ENCODE measurements around the gene R3HDM4. TPM values are rescaled to one million over a fixed set of nuclear protein-coding genes. Genes with fewer than 3 reads are reported as not detected.

Gene R3HDM4
- total RNA-seq, 4 donors from 2014 or later: 37.2 to 49.1 (median 44.3) TPM

DNA sequence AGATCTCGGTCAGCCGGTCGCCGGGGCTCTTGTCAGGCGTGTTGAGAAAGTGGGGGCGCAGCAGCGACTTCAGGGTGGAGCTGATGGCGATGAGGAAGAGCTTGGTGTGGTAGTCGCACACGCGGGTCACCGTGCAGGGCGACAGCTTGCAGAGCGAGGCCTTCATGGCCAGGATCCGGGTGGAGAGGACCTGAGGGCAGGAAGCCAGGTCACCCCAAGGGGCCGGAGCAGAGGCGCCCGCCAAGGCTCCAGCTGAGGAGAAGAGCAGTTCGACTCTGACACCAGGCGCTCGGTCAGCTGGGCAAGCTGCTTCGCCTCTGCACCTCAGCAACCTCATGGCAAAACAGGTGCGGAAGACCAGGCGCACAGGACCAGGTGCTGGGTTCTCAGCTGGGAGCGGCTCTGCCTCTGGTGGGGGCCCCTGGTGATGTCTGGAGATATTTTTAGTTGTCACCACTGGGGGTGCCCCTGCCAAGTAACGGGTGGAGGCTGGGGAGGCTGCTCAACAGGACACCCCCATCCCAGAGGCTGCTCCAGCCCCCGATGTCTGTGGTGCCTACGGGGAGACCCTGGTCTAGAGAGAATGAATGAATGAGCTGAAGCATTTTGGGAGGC is 37.6 kb downstream of the R3HDM4 start:
- DNase-seq (no peak), ATAC-seq (no peak)
- Histone ChIP-seq H3K27ac (no peak overlapping the region), H3K4me1 (no peaks in the 10 kb centered on the region), H3K4me3 (no peak overlapping the region), H3K9me3 (no peaks in the 10 kb centered on the region), H3K36me3 (peaks cover 0 to 35% of the 10 kb centered on the region in 2 donors), H3K27me3 (no peaks in the 10 kb centered on the region)
- intact Hi-C loops (cut with DNase I; ENCODE audit: low total_unique reads): no loop called here
- in situ Hi-C loops (cut with MboI; ENCODE audit: low sequenced_read_pairs in 4 of 4): no loop called here
- TF ChIP-seq, protein P1, sequence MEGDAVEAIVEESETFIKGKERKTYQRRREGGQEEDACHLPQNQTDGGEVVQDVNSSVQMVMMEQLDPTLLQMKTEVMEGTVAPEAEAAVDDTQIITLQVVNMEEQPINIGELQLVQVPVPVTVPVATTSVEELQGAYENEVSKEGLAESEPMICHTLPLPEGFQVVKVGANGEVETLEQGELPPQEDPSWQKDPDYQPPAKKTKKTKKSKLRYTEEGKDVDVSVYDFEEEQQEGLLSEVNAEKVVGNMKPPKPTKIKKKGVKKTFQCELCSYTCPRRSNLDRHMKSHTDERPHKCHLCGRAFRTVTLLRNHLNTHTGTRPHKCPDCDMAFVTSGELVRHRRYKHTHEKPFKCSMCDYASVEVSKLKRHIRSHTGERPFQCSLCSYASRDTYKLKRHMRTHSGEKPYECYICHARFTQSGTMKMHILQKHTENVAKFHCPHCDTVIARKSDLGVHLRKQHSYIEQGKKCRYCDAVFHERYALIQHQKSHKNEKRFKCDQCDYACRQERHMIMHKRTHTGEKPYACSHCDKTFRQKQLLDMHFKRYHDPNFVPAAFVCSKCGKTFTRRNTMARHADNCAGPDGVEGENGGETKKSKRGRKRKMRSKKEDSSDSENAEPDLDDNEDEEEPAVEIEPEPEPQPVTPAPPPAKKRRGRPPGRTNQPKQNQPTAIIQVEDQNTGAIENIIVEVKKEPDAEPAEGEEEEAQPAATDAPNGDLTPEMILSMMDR (IDR thresholded peaks at IDR 0.05 in 4 of 5, conservative IDR thresholded peaks at IDR 0.05 in 1 of 5): no peak
- TF ChIP-seq POLR2A (IDR thresholded peaks at IDR 0.05): no peak

DNA sequence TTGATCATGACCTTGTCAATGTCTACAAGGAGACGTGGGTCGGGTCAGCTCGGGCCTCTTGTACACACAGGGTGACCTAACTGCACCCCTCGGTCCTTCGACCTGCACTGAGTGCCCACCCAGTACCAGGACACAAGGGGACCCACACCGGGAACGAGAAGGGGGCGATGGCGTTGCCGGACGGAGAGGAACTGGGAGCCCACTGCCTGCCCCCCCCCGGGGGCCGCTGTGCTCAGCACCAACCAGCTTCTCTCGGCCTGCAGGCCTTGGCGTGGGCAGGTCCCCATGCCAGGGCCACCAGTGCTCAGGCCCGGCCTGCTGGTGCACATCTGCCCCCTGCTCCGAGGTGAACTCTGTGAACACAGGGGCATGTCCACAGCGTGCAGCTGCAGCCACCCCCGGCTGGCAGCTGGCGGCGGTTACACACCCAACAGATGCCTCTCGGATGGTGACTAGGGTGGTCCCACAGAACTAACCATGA is 39.4 kb downstream of the R3HDM4 start:
- H3K9me3 ChIP-seq: no peaks in the 10 kb centered on the region
- no peak for ATAC-seq
- TF ChIP-seq, protein P1 (IDR thresholded peaks at IDR 0.05 in 4 of 5, conservative IDR thresholded peaks at IDR 0.05 in 1 of 5): no peak
- no peak for TF ChIP-seq POLR2A (IDR thresholded peaks at IDR 0.05)
- no peak overlapping the region for H3K27ac ChIP-seq
- intact Hi-C loops (cut with DNase I; ENCODE audit: low total_unique reads) (no loop called here), in situ Hi-C loops (cut with MboI; ENCODE audit: low sequenced_read_pairs in 4 of 4) (loop anchor here in 1 of 4 donors (25.0 kb wide), 1 partner anchor 114 kb away; the partner anchor contains the start of gene WDR18)
- H3K4me1 ChIP-seq: no peaks in the 10 kb centered on the region
- H3K36me3 ChIP-seq: peaks cover 0 to 42% of the 10 kb centered on the region in 2 donors
- no peak overlapping the region for H3K4me3 ChIP-seq
- DNase-seq: no peak
- no peaks in the 10 kb centered on the region for H3K27me3 ChIP-seq

DNA sequence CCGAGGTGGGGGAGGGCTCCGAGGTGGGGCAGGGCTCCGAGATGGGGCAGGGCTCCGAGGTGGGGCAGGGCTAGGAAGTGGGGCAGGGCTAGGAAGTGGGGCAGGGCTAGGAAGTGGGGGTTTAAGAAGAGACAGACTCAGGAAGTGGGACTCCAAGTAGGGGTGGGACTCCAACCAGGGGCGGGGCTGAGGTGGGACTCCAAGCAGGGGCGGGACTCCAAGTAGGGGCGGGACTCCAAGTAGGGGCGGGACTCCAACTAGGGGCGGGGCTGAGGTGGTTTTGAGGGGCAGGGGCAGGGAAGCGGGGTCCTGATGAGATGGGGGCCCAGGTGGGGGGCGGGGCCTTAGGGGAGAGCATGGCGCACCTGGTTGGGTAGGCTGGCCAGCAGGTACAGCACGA is 39.9 kb downstream of the R3HDM4 start:
- TF ChIP-seq, protein P1 (IDR thresholded peaks at IDR 0.05 in 4 of 5, conservative IDR thresholded peaks at IDR 0.05 in 1 of 5): no peak
- no peak for TF ChIP-seq POLR2A (IDR thresholded peaks at IDR 0.05)
- no peaks in the 10 kb centered on the region for H3K27me3 ChIP-seq
- H3K9me3 ChIP-seq: no peaks in the 10 kb centered on the region
- no peak overlapping the region for H3K27ac ChIP-seq
- no peaks in the 10 kb centered on the region for H3K4me1 ChIP-seq
- DNase-seq: peak in 1 of 2 donors; percentile 60
- H3K36me3 ChIP-seq: peaks cover 0 to 47% of the 10 kb centered on the region in 2 donors
- in situ Hi-C loops (cut with MboI; ENCODE audit: low sequenced_read_pairs in 4 of 4) (loop anchor here in 1 of 4 donors (25.0 kb wide), 1 partner anchor 114 kb away; the partner anchor contains the start of gene WDR18), intact Hi-C loops (cut with DNase I; ENCODE audit: low total_unique reads) (no loop called here)
- ATAC-seq: no peak
- H3K4me3 ChIP-seq: no peak overlapping the region

DNA sequence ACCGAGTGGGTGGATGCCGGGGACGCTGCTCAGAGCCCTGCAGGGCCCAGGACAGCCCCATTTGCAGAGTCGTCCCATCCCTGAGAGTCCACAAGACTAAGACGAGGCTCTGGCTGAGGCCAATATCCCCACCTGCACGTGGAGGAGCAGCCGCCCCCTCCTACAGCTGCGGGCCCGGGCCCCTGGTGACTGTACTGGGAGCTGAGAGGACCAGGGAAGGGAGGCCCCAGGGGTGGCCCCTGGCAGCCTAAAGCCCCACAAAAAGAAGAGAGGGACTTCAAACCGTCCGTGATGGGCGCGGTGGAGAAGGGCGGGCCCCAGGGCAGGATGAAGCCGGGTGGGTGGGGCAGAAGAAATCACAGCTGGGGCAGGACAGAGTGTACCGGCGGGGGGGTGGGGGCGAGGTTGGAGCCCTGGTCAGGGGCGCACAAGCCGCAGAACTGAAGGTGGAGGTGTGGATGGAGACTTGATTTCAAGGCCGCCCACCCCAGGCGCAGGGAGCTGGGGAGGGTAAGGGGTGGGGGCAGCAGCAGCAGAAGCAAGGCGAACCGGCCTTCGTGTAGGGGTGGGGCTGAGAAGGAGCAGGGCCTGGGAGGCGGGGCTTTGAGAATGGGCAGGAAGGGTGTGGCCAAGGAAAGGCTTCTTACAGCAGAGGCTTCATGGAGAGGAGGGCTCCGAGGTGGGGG is 40.6 kb downstream of the R3HDM4 start:
- DNase-seq: peak in 1 of 2 donors; percentile 59
- H3K9me3 ChIP-seq: no peaks in the 10 kb centered on the region
- intact Hi-C loops (cut with DNase I; ENCODE audit: low total_unique reads): no loop called here
- no peak overlapping the region for H3K4me3 ChIP-seq
- no peaks in the 10 kb centered on the region for H3K27me3 ChIP-seq
- ATAC-seq: peak in 1 of 2 donors; percentile 33
- peaks cover 0 to 53% of the 10 kb centered on the region in 2 donors for H3K36me3 ChIP-seq
- TF ChIP-seq POLR2A (IDR thresholded peaks at IDR 0.05): no peak
- TF ChIP-seq, protein P1 (IDR thresholded peaks at IDR 0.05 in 4 of 5, conservative IDR thresholded peaks at IDR 0.05 in 1 of 5): no peak
- in situ Hi-C loops (cut with MboI; ENCODE audit: low sequenced_read_pairs in 4 of 4): loop anchor here in 1 of 4 donors (25.0 kb wide), 1 partner anchor 115 kb away; the partner anchor contains the start of gene WDR18
- peak overlapping the region in 2 of 4 donors; percentile 8 to 37 for H3K27ac ChIP-seq
- H3K4me1 ChIP-seq: no peaks in the 10 kb centered on the region

Measured in gastrocnemius medialis (tissue), 4 donors.